ENCODE results near the gene C1QTNF7.

- TF ChIP-seq CTCF (IDR thresholded peaks at IDR 0.05; ENCODE audit: borderline replicate concordance, extremely low read depth, low read length, poor library complexity, severe bottlenecking) (no peak), EZH2 (IDR thresholded peaks at IDR 0.05; ENCODE audit: borderline replicate concordance, low read depth, low read length, severe bottlenecking) (no peak)
Measured at GRCh38 chr4:15495621-15496020, 67.8 kb downstream of the C1QTNF7 start.

Data from DND-41 (cell line).